C4-2B (cell line): ENCODE data around the gene C22orf39.

ENCODE experiments used
- CTCF ChIP-seq: fragments of 450-650 bp; conservative IDR thresholded peaks from 2 replicates; pipeline ENCODE4 v1.5.1; 2017; ENCODE audit warnings: mild to moderate bottlenecking
- ZFX ChIP-seq: fragments of 450-650 bp; IDR thresholded peaks from 2 replicates; pipeline ENCODE4 v1.6.1; 2017

DNA sequence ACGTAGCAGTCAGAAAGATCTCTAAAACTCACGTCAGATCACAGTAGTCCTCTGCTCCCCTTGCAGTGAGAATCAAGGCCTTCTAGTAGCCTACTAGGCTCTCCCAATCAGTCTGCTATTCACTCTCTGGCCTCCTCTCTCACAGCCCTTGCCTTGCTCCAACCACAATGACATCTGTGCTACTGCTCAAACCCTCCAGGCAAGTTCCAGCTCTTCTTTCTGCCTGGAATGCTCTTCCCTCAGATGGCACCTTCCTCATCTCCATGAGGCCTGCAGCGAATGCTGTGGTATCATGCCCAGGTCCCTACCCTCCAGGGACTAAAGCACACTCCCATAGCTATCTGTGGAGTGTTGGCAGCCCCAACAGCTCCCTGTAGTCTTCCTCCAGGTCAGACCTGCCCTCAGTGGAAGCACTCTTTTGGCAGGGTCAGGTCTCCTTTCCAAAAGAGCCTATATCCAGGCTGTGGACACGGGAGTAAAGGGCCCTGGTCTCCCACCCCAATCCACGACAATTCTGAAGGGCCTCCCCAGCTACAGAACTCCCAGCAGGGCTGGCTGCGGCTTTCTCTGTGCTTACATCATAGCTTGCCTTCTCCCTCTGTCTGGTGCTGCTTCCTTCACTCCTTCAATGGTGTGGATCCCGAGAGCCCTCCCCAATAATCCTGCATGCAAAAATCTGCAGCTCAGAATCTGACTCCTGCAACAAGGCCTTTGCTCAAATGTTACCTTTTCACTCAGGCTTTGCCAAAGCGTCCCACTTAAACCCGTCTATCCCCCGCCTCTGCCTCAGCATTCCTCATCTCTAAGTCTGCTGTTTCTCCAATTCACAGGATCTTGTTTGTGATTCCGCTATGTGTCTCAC, 24.8 kb downstream of the C22orf39 start:
- TF ChIP-seq CTCF (no peak), ZFX (no peak)
